OCI-LY1 (cell line): ENCODE measurements around the gene TMEM9.

Experiments
- H2AFZ ChIP-seq: fragments of 200-600 bp; sonication (generic), shearing (Covaris generic); 2 replicates; pipeline ENCODE4 v1.6.0; 2014; ENCODE audit warnings: antibody characterized with exemption, mild to moderate bottlenecking, low read length
- H3F3A ChIP-seq: fragments of 200-600 bp; sonication (generic), shearing (Covaris generic); 2 replicates; pipeline ENCODE4 v1.6.0; 2014; ENCODE audit warnings: mild to moderate bottlenecking, antibody characterized with exemption, low read length, moderate library complexity; ENCODE audit not compliant: insufficient read depth
- H3K27ac ChIP-seq: fragments of 200-600 bp; sonication (generic); 2 replicates; pipeline ENCODE4 v1.5.1; 2014; ENCODE audit warnings: low read length, mixed run types, mild to moderate bottlenecking, low read depth; ENCODE audit not compliant: poor library complexity, severe bottlenecking
- H3K27me3 ChIP-seq: fragments of 200-600 bp; sonication (generic); 2 replicates; pipeline ENCODE4 v1.6.0; 2014; ENCODE audit warnings: antibody characterized with exemption, mild to moderate bottlenecking, low read length, moderate library complexity; ENCODE audit not compliant: insufficient read depth
- H3K36me3 ChIP-seq: fragments of 200-600 bp; sonication (generic); 2 replicates; pipeline ENCODE4 v1.6.1; 2014; ENCODE audit warnings: mild to moderate bottlenecking, antibody characterized with exemption, low read length, moderate library complexity, mixed read lengths; ENCODE audit not compliant: insufficient read depth
- H3K4me1 ChIP-seq: fragments of 200-600 bp; sonication (generic); 2 replicates; pipeline ENCODE4 v1.5.1; 2014; ENCODE audit warnings: mild to moderate bottlenecking, low read length, moderate library complexity; ENCODE audit not compliant: insufficient read depth, severe bottlenecking
- H3K4me2 ChIP-seq: fragments of 200-600 bp; sonication (generic), shearing (Covaris generic); 2 replicates; pipeline ENCODE4 v1.6.1; 2014; ENCODE audit warnings: low read length
- H3K4me3 ChIP-seq: fragments of 200-600 bp; sonication (generic); 2 replicates; pipeline ENCODE4 v1.5.1; 2014; ENCODE audit warnings: low read length, low read depth, mild to moderate bottlenecking, mixed read lengths; ENCODE audit not compliant: poor library complexity, severe bottlenecking
- H3K79me2 ChIP-seq: fragments of 200-600 bp; shearing (Covaris generic); 2 replicates; pipeline ENCODE4 v1.6.1; 2016; ENCODE audit warnings: mixed run types, low read length, mixed read lengths; ENCODE audit not compliant: insufficient read depth
- H3K9ac ChIP-seq: fragments of 200-600 bp; sonication (generic), shearing (Covaris generic); 2 replicates; pipeline ENCODE4 v1.6.1; 2014; ENCODE audit warnings: mild to moderate bottlenecking, low read length, mixed read lengths
- H3K9me2 ChIP-seq: fragments of 200-600 bp; sonication (generic), shearing (Covaris generic); 2 replicates; pipeline ENCODE4 v1.6.1; 2014; ENCODE audit warnings: low read depth, mild to moderate bottlenecking, low read length, mixed read lengths
- H3K9me3 ChIP-seq: fragments of 200-600 bp; shearing (Covaris generic); 2 replicates; pipeline ENCODE4 v1.6.1; 2014; ENCODE audit warnings: low read length, mixed read lengths
- H4K20me1 ChIP-seq: fragments of 200-600 bp; sonication (generic), shearing (Covaris generic); 2 replicates; pipeline ENCODE4 v1.6.0; 2016; ENCODE audit warnings: mild to moderate bottlenecking, low read length; ENCODE audit not compliant: insufficient read depth
- CTCF ChIP-seq: fragments of 200-600 bp; sonication (generic), shearing (Covaris generic); IDR thresholded peaks from 2 replicates; pipeline ENCODE4 v1.5.1; 2017; ENCODE audit warnings: mild to moderate bottlenecking, antibody characterized with exemption, low read length, moderate library complexity, mixed read lengths
- EZH2 ChIP-seq: fragments of 200-600 bp; sonication (generic), shearing (Covaris generic); IDR thresholded peaks from 2 replicates; pipeline ENCODE4 v1.8.0; 2017; ENCODE audit warnings: borderline replicate concordance, mixed run types, mild to moderate bottlenecking, antibody characterized with exemption, low read length, moderate library complexity, mixed read lengths

Gene TMEM9

GRCh38 chr1:201190005-201190404, 35.7 kb upstream of the TMEM9 start:
- no peak overlapping the region for H3K27ac ChIP-seq
- H3K36me3 ChIP-seq = no peaks in the 10 kb centered on the region
- 0 out of 2 replicates have a peak, but pooled peaks cover 4% of the 10 kb centered on the region for H3K27me3 ChIP-seq
- H3K9me2 ChIP-seq = no peaks in the 10 kb centered on the region
- no peaks in the 10 kb centered on the region for H3K4me1 ChIP-seq
- no peak overlapping the region for H3K4me2 ChIP-seq
- H3F3A ChIP-seq = no peaks in the 10 kb centered on the region
- no peaks in the 10 kb centered on the region for H3K9me3 ChIP-seq
- H4K20me1 ChIP-seq = no peaks in the 10 kb centered on the region
- H2AFZ ChIP-seq = no peak overlapping the region
- H3K9ac ChIP-seq = no peak overlapping the region
- no peak for TF ChIP-seq CTCF
- TF ChIP-seq EZH2 = no peak
- no peak overlapping the region for H3K4me3 ChIP-seq
- no peaks in the 10 kb centered on the region for H3K79me2 ChIP-seq

- H3K4me2 ChIP-seq = no peak overlapping the region
- H3K9me3 ChIP-seq = no peaks in the 10 kb centered on the region
- H3K9ac ChIP-seq = no peak overlapping the region
- no peak overlapping the region for H2AFZ ChIP-seq
- H3K36me3 ChIP-seq = no peaks in the 10 kb centered on the region
- H3K9me2 ChIP-seq = no peaks in the 10 kb centered on the region
- H3K4me1 ChIP-seq = no peaks in the 10 kb centered on the region
- TF ChIP-seq CTCF (no peak), EZH2 (no peak)
- H3K27ac ChIP-seq = no peak overlapping the region
- H3F3A ChIP-seq = no peaks in the 10 kb centered on the region
- no peak overlapping the region for H3K4me3 ChIP-seq
- no peaks in the 10 kb centered on the region for H3K79me2 ChIP-seq
- no peaks in the 10 kb centered on the region for H4K20me1 ChIP-seq
- 0 out of 2 replicates have a peak, but pooled peaks cover 4% of the 10 kb centered on the region for H3K27me3 ChIP-seq
These were observed 34.8 kb upstream of the TMEM9 start for GRCh38 chr1:201189085-201189484.

GRCh38 chr1:201186192-201186591, 31.9 kb upstream of the TMEM9 start:
- Histone ChIP-seq H3K27me3 (0 out of 2 replicates have a peak, but pooled peaks cover 4% of the 10 kb centered on the region), H3K27ac (no peak overlapping the region)

More at GRCh38 chr1:201186192-201186591, 31.9 kb upstream of the TMEM9 start:
- H3K36me3 ChIP-seq = no peaks in the 10 kb centered on the region
- no peak overlapping the region for H2AFZ ChIP-seq
- H3F3A ChIP-seq = no peaks in the 10 kb centered on the region
- no peaks in the 10 kb centered on the region for H4K20me1 ChIP-seq
- H3K79me2 ChIP-seq = no peaks in the 10 kb centered on the region
- no peak overlapping the region for H3K4me2 ChIP-seq
- H3K4me1 ChIP-seq = no peaks in the 10 kb centered on the region
- no peak overlapping the region for H3K4me3 ChIP-seq
- no peaks in the 10 kb centered on the region for H3K9me3 ChIP-seq
- no peak overlapping the region for H3K9ac ChIP-seq
- TF ChIP-seq CTCF = no peak
- TF ChIP-seq EZH2 = no peak
- no peaks in the 10 kb centered on the region for H3K9me2 ChIP-seq
